ENCODE measurements around the gene ARF6. TPM values are rescaled to one million over a fixed set of nuclear protein-coding genes. Genes with fewer than 3 reads are reported as not detected.

Gene ARF6
- total RNA-seq, 1 experiment from 2014 or later, result 49.2 TPM

- Histone ChIP-seq H3K23ac (ENCODE audit: insufficient read length, low read depth, low read length) (no peak overlapping the region), H3K56ac (ENCODE audit: insufficient read length, low read depth, low read length) (no peak overlapping the region), H3K9me3 (ENCODE audit: control insufficient read depth, low read depth, low read length) (no peaks in the 10 kb centered on the region), H3K23me2 (ENCODE audit: insufficient read length, low read depth, low read length, poor library complexity, severe bottlenecking) (no peaks in the 10 kb centered on the region), H3K27me3 (ENCODE audit: insufficient read depth, low read length) (no peaks in the 10 kb centered on the region), H2AK5ac (ENCODE audit: insufficient read length, low read length) (no peak overlapping the region), H3K4ac (ENCODE audit: low read depth, low read length) (no peak overlapping the region), H3K14ac (ENCODE audit: insufficient read depth, low read length) (no peak overlapping the region), H3K4me2 (ENCODE audit: insufficient read depth, insufficient read length, low read length) (no peak overlapping the region), H4K91ac (ENCODE audit: insufficient read length, low read depth, low read length) (no peak overlapping the region), H4K5ac (ENCODE audit: insufficient read length, low read depth, low read length) (no peak overlapping the region), H2AFZ (ENCODE audit: low read length) (no peak overlapping the region), H3T11ph (ENCODE audit: low read length) (no peak overlapping the region), H4K20me1 (ENCODE audit: control insufficient read depth, insufficient read depth, insufficient read length) (no peaks in the 10 kb centered on the region), H3K4me1 (ENCODE audit: insufficient read depth, low read length) (no peaks in the 10 kb centered on the region), H3K9ac (ENCODE audit: extremely low read depth, insufficient read length, low read length) (no peak overlapping the region), H2BK12ac (ENCODE audit: insufficient read length, low read depth, low read length) (no peak overlapping the region), H4K8ac (replicated peaks; ENCODE audit: insufficient read length, low read depth, low read length) (no peak overlapping the region), H3K18ac (ENCODE audit: insufficient read length, low read depth, low read length) (no peak overlapping the region), H2BK5ac (ENCODE audit: insufficient read length, low read length) (no peak overlapping the region), H2BK120ac (ENCODE audit: low read depth, low read length, poor library complexity, severe bottlenecking) (no peak overlapping the region), H3K79me2 (ENCODE audit: insufficient read depth, low read length) (no peaks in the 10 kb centered on the region), H3K79me1 (ENCODE audit: insufficient read depth, low read depth, low read length, poor library complexity, severe bottlenecking) (no peaks in the 10 kb centered on the region), H2BK20ac (ENCODE audit: low read depth, low read length, poor library complexity, severe bottlenecking) (no peak overlapping the region), H3K27ac (ENCODE audit: insufficient read length, low read depth, low read length) (no peak overlapping the region), H2BK15ac (ENCODE audit: low read depth, low read length) (no peak overlapping the region)
- H3K9me3 Mint-ChIP-seq, result peaks cover 2 to 4% of the 10 kb centered on the region in 2 experiments; a peak in 4 of 5 replicates
- no peak overlapping the region for H3K4me3 Mint-ChIP-seq
- no peaks in the 10 kb centered on the region for H3K27me3 Mint-ChIP-seq (ENCODE audit: low read depth)
- H3K27ac Mint-ChIP-seq, result no peak overlapping the region
- no CpG with 5 or more reads among the region's 1 CpG for WGBS (ENCODE audit: extremely low coverage, insufficient read length, low lambda C conversion rate)
- no peaks in the 10 kb centered on the region for H3K4me1 Mint-ChIP-seq
- no peak for DNase-seq
- TF ChIP-seq CTCF (conservative IDR thresholded peaks at IDR 0.05), result no peak
- H3K36me3 Mint-ChIP-seq (ENCODE audit: insufficient read depth in 1 of 3, low read depth in 3 of 3), result peaks cover 0 to under 1% (median under 1%) of the 10 kb centered on the region in 3 experiments; a peak in 3 of 7 replicates
Observed at GRCh38 chr14:49944501-49944900, 51.6 kb downstream of the ARF6 start.
